GM12875 (cell line): ENCODE measurements around the gene GGTLC1.

Experiments
- H3K4me3 ChIP-seq: one replicate; pipeline ENCODE4 v1.5.1; 2011; ENCODE audit warnings: low read depth, low read length, control low read depth
- TF ChIP-seq, protein P1 (sequence below): IDR thresholded peaks from 2 replicates; pipeline ENCODE4 v1.5.1; 2011; ENCODE audit warnings: low read depth, mild to moderate bottlenecking, control low read depth, inconsistent platforms, low read length, moderate library complexity, borderline replicate concordance; ENCODE audit not compliant: insufficient read depth

The GGTLC1 gene

GRCh38 chr20:23959054-23959453 is 29.5 kb downstream of the GGTLC1 start:
- no peak overlapping the region for H3K4me3 ChIP-seq
- TF ChIP-seq, protein P1, sequence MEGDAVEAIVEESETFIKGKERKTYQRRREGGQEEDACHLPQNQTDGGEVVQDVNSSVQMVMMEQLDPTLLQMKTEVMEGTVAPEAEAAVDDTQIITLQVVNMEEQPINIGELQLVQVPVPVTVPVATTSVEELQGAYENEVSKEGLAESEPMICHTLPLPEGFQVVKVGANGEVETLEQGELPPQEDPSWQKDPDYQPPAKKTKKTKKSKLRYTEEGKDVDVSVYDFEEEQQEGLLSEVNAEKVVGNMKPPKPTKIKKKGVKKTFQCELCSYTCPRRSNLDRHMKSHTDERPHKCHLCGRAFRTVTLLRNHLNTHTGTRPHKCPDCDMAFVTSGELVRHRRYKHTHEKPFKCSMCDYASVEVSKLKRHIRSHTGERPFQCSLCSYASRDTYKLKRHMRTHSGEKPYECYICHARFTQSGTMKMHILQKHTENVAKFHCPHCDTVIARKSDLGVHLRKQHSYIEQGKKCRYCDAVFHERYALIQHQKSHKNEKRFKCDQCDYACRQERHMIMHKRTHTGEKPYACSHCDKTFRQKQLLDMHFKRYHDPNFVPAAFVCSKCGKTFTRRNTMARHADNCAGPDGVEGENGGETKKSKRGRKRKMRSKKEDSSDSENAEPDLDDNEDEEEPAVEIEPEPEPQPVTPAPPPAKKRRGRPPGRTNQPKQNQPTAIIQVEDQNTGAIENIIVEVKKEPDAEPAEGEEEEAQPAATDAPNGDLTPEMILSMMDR = no peak

- TF ChIP-seq, protein P1 = no peak
- no peak overlapping the region for H3K4me3 ChIP-seq
These were observed 32.7 kb downstream of the GGTLC1 start for GRCh38 chr20:23955896-23956295.

- TF ChIP-seq, protein P1 = no peak
These were observed 34.4 kb downstream of the GGTLC1 start for GRCh38 chr20:23954008-23954745.

GRCh38 chr20:23946206-23946605 is 42.4 kb downstream of the GGTLC1 start:
- H3K4me3 ChIP-seq = no peak overlapping the region
- TF ChIP-seq, protein P1 = no peak

More at GRCh38 chr20:23954008-23954745, 34.4 kb downstream of the GGTLC1 start:
- H3K4me3 ChIP-seq = no peak overlapping the region

GRCh38 chr20:23943304-23943703 is 45.3 kb downstream of the GGTLC1 start:
- TF ChIP-seq, protein P1 = no peak
- H3K4me3 ChIP-seq = no peak overlapping the region

DNA sequence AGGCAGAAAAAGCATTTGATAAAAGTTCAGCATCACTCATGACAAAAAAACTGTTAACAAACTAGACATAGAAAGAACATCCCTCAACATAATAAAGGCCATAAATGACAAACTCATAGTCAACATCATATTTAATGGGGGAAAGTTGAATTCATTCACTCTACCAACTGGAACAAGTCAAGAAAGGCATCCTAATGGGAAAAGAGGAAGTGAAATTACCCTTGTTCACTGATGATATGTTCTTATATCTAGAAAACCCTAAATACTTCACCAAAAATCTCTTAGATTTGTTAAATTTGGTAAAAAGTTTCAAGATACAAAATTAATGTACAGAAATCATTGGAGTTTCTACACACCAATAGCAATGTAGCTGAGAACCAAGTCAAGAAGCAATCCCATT is 48.9 kb downstream of the GGTLC1 start:
- no peak overlapping the region for H3K4me3 ChIP-seq
- TF ChIP-seq, protein P1 = no peak

DNA sequence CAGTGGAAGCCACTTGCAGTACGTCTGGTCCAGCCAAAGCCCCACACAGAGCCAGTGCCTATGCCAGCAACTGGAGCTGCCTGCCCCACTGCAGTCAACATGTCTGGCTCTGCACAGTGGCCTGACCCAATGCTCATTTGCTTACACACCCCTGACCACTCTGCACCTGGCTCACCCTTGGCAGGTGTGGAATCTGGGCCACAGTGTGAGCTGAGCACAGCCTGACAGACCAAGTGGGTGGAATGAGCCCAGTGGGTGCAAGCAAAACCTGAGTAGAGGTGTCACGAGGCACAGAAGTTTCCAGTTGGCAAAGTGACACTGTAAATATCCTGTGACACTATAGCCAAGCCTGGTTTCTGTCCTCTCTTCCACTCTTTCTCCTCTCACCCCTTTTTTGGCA is 49.5 kb downstream of the GGTLC1 start:
- TF ChIP-seq, protein P1 = no peak
- no peak overlapping the region for H3K4me3 ChIP-seq
